PC-9 (cell line): ENCODE results near the gene CD93. TPM values are rescaled to one million over a fixed set of nuclear protein-coding genes. Genes with fewer than 3 reads are reported as not detected.

ENCODE experiments used
- BruUV-seq: library from RNA; stranded (reverse); fragments of 400-500 nt; replicated peaks from 2 replicates; lab custom pipeline; 2021; lab: Mats Ljungman, UMichigan
- CTCF ChIA-PET: fragments of 300-600 bp; sonication (Branson Sonifier 250); formaldehyde crosslinking; loops from one replicate; lab custom pipeline; 2022; ENCODE audit warnings: antibody characterized with exemption; lab: Charles Lee
- POLR2A ChIA-PET: fragments of 300-600 bp; sonication (Branson Sonifier 250); formaldehyde crosslinking; loops from one replicate; lab custom pipeline; 2022; ENCODE audit warnings: antibody characterized with exemption; ENCODE audit not compliant: unreplicated experiment; lab: Charles Lee
- DNase-seq, 2 experiments: peaks; one replicate each; pipeline versions ENCODE4 v3.0.0 to v3.0.0-alpha.2; 2015 to 2022; ENCODE audit warnings: mixed read lengths in 1 of 2
- H2AFZ ChIP-seq: fragments of 200-600 bp; sonication (generic); 2 replicates; pipeline ENCODE4 v1.8.1; 2017; ENCODE audit warnings: antibody characterized with exemption
- H3F3A ChIP-seq: fragments of 200-600 bp; sonication (generic); 2 replicates; pipeline ENCODE4 v1.8.1; 2017; ENCODE audit warnings: antibody characterized with exemption, mild to moderate bottlenecking, low read depth; ENCODE audit not compliant: insufficient read depth
- H3K27ac ChIP-seq: fragments of 200-600 bp; sonication (generic); 2 replicates; pipeline ENCODE4 v1.6.1; 2016; ENCODE audit warnings: mixed run types
- H3K27me3 ChIP-seq: fragments of 200-600 bp; sonication (generic); 2 replicates; pipeline ENCODE4 v1.6.1; 2016; ENCODE audit warnings: low read depth, mixed run types; ENCODE audit not compliant: insufficient read depth
- H3K36me3 ChIP-seq: fragments of 200-600 bp; sonication (generic); 2 replicates; pipeline ENCODE4 v1.6.1; 2016; ENCODE audit warnings: low read depth, mixed run types
- H3K4me1 ChIP-seq: fragments of 200-600 bp; sonication (generic); replicated peaks from 2 replicates; pipeline ENCODE4 v1.6.1; 2016; ENCODE audit warnings: mixed run types; ENCODE audit not compliant: insufficient read depth
- H3K4me2 ChIP-seq: fragments of 200-600 bp; sonication (generic); 2 replicates; pipeline ENCODE4 v1.6.1; 2017; ENCODE audit warnings: mixed run types
- H3K4me3 ChIP-seq: fragments of 200-600 bp; sonication (generic); 2 replicates; pipeline ENCODE4 v1.6.1; 2016; ENCODE audit warnings: mixed run types
- H3K79me2 ChIP-seq: fragments of 200-600 bp; sonication (generic); 2 replicates; pipeline ENCODE4 v1.6.1; 2017; ENCODE audit warnings: low read depth, mixed run types
- H3K9me2 ChIP-seq: fragments of 200-600 bp; sonication (generic); 2 replicates; pipeline ENCODE4 v1.8.1; 2017; ENCODE audit warnings: mild to moderate bottlenecking; ENCODE audit not compliant: insufficient read depth
- H3K9me3 ChIP-seq: fragments of 200-600 bp; sonication (generic); 2 replicates; pipeline ENCODE4 v1.8.1; 2016; ENCODE audit warnings: low read depth; ENCODE audit not compliant: insufficient read depth
- H4K20me1 ChIP-seq: fragments of 200-600 bp; sonication (generic); 2 replicates; pipeline ENCODE4 v1.8.1; 2017; ENCODE audit not compliant: insufficient read depth
- EZH2 ChIP-seq: fragments of 200-600 bp; sonication (generic); IDR thresholded peaks from 2 replicates; pipeline ENCODE4 v1.8.0; 2017; ENCODE audit warnings: antibody characterized with exemption, low read depth
- intact Hi-C: fragments of 100-400 bp; cut with micrococcal nuclease; formaldehyde crosslinking; loops from one replicate; pipeline ENCODE4 v1.10.0; 2022; ENCODE audit not compliant: unreplicated experiment
- total RNA-seq: library from RNA; stranded (reverse); gene quantifications from 2 replicates; pipeline ENCODE4 v1.2.3, GENCODE V29; 2021
- TF ChIP-seq, protein P1 (sequence below): fragments of 200-600 bp; sonication (generic); conservative IDR thresholded peaks from 2 replicates; pipeline ENCODE4 v1.6.1; 2017; ENCODE audit warnings: mixed run types, antibody characterized with exemption, mild to moderate bottlenecking, moderate library complexity

CD93 gene
- total RNA-seq, 1 experiment from 2014 or later = 0.07 TPM

DNA sequence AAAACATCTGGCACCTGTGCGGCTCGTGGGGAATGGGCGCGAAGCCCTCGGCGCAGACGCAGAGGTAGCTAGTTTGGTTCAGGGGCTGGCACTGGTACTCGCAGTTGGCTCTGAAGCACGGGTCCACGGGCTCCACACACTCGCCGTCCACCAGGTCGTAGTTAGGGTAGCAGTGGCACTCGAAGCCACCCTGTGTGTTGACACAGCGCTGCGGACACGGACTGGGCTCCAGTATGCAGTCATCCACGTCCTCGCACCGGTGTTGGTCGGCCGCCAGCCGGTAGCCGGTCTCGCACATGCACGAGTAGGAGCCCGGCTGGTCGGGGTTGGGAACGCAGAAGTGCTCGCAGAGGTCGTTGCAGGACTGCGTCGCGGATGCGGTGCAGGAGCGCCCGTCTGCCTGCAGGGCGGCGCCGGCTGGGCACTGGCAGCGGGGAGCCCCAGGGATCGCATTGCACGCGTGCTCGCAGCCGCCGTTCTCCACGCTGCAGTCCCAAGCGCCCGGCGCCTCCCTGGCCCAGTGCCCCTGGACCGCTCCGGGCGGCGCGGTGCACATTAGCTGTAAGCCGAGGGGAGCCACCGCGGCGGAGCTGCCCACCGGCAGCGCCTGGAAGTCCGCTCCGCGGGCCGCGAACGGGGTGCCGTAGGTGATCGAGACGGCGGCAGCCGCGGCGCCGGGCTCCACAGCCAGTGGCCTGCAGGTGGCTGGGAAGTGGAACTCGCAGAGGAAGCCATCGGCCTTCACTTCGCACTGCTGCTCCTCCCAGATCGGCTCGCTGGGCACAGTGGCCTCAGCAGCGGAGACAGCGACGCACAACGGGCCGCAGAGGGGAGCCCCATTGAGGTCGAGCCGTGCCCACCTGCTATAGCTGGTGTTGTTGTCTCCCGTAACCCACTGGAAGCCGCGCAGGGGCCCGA lies 37.6 kb downstream of the CD93 start:
- Histone ChIP-seq H3K4me2 (peak overlapping the region; percentile 93), H3K9me3 (no peaks in the 10 kb centered on the region), H3K4me3 (peak overlapping the region; percentile 75), H3K79me2 (peaks cover 40% of the 10 kb centered on the region), H3K9me2 (no peaks in the 10 kb centered on the region), H3F3A (peaks cover 23% of the 10 kb centered on the region), H3K36me3 (no peaks in the 10 kb centered on the region), H3K27me3 (no peaks in the 10 kb centered on the region), H4K20me1 (no peaks in the 10 kb centered on the region), H3K27ac (peak overlapping the region; percentile 97), H2AFZ (peak overlapping the region; percentile 59; the same call in 1 of the 2 replicates), H3K4me1 (peaks cover 29% of the 10 kb centered on the region)
- ChIA-PET CTCF (no interaction called here), POLR2A (no interaction called here)
- intact Hi-C loops = loop anchor here (1.0 to 10.0 kb wide), 2 partner anchors 285 to 714 kb away; no protein-coding TSS in a partner anchor
- peak in 1 of 2 experiments; percentile 52 for DNase-seq
- BruUV-seq = no TSS peak
- TF ChIP-seq, protein P1, sequence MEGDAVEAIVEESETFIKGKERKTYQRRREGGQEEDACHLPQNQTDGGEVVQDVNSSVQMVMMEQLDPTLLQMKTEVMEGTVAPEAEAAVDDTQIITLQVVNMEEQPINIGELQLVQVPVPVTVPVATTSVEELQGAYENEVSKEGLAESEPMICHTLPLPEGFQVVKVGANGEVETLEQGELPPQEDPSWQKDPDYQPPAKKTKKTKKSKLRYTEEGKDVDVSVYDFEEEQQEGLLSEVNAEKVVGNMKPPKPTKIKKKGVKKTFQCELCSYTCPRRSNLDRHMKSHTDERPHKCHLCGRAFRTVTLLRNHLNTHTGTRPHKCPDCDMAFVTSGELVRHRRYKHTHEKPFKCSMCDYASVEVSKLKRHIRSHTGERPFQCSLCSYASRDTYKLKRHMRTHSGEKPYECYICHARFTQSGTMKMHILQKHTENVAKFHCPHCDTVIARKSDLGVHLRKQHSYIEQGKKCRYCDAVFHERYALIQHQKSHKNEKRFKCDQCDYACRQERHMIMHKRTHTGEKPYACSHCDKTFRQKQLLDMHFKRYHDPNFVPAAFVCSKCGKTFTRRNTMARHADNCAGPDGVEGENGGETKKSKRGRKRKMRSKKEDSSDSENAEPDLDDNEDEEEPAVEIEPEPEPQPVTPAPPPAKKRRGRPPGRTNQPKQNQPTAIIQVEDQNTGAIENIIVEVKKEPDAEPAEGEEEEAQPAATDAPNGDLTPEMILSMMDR = peak; percentile 55
- no peak for TF ChIP-seq EZH2

- Histone ChIP-seq H3K4me1 (peaks cover 29% of the 10 kb centered on the region), H3K27ac (peak overlapping the region; percentile 97), H3F3A (peaks cover 23% of the 10 kb centered on the region), H3K27me3 (no peaks in the 10 kb centered on the region), H4K20me1 (no peaks in the 10 kb centered on the region), H3K4me2 (peak overlapping the region; percentile 93), H3K79me2 (peaks cover 40% of the 10 kb centered on the region), H3K36me3 (no peaks in the 10 kb centered on the region), H3K9me2 (no peaks in the 10 kb centered on the region), H3K4me3 (peak overlapping the region; percentile 75), H3K9me3 (no peaks in the 10 kb centered on the region), H2AFZ (peak overlapping the region; percentile 33; the same call in 1 of the 2 replicates)
- no peak for TF ChIP-seq EZH2
- TF ChIP-seq, protein P1 = no peak
- ChIA-PET POLR2A (no interaction called here), CTCF (no interaction called here)
- peak in 1 of 2 experiments; percentile 32 for DNase-seq
- BruUV-seq = no TSS peak
- intact Hi-C loops = loop anchor here (10.0 kb wide), 1 partner anchor 713 kb away; no protein-coding TSS in a partner anchor
These were observed 38.3 kb downstream of the CD93 start for GRCh38 chr20:23047738-23048214.

DNA sequence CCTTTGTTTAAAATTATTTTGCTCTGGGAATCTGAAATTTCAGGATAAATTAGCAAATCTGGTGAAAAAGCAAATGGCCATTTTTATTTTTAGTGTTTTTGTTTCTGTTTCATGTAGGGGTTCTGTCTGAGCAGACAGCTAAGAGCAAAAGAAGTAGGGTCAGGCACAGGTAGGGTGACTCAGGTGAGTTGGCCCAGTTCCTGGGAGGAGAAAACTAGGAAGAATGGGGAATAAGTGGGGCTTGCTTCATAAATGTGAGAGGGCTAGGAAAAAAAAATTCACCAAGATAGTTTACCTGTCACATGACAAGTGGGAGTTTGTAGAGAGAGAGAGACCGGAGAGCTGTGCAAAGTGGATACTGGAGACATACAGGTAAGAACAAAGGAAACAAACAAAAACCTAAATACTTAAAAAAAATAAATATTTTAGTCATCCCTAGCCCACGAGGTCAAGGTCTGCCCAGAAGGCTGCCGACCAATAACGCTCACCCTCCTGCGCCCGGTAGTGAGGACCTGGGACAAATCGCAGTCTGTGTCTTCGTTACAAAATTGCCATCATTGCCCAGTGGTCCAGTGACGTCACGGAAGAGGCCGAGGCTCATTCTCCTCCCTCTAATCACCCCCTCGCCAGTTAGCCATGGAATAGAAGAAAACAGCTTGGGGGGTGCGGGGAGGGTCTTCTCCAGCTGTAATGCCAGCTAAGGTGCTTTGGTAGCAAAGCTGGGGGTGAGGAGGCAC lies 39.0 kb downstream of the CD93 start:
- no peaks in the 10 kb centered on the region for H3K27me3 ChIP-seq
- peak overlapping the region; percentile 45 for H3K27ac ChIP-seq
- no peaks in the 10 kb centered on the region for H3K36me3 ChIP-seq
- no peaks in the 10 kb centered on the region for H3K9me3 ChIP-seq
- peak overlapping the region; percentile 93 for H3K4me2 ChIP-seq
- intact Hi-C loops = loop anchor here (10.0 kb wide), 1 partner anchor 712 kb away; no protein-coding TSS in a partner anchor
- peaks cover 25% of the 10 kb centered on the region for H3K4me1 ChIP-seq
- no peaks in the 10 kb centered on the region for H4K20me1 ChIP-seq
- peak overlapping the region; percentile 75 for H3K4me3 ChIP-seq
- peaks cover 38% of the 10 kb centered on the region for H3K79me2 ChIP-seq
- no peak for TF ChIP-seq EZH2
- TF ChIP-seq, protein P1 = no peak
- ChIA-PET CTCF (no interaction called here), POLR2A (no interaction called here)
- peaks cover 23% of the 10 kb centered on the region for H3F3A ChIP-seq
- TSS peak; percentile 26 for BruUV-seq
- DNase-seq = peak in 1 of 2 experiments; percentile 62
- H2AFZ ChIP-seq = no peak overlapping the region; the same call in 1 of the 2 replicates
- H3K9me2 ChIP-seq = no peaks in the 10 kb centered on the region
